NCI-H2196 (cell line): ENCODE data around the gene GNB1L.
A peak's percentile ranks its signal among the peaks of the same experiment; 100 is the strongest.

Experiments
- DNase-seq: peaks from one replicate; lab custom pipeline; 2025; ENCODE audit not compliant: unreplicated experiment; lab: John Stamatoyannopoulos, UW

GNB1L gene

GRCh38 chr22:19826619-19826950 is 28.1 kb downstream of the GNB1L start:
- no peak for DNase-seq

GRCh38 chr22:19825904-19826618 is 28.6 kb downstream of the GNB1L start:
- no peak for DNase-seq

- DNase-seq = no peak
Observed at GRCh38 chr22:19824926-19825339, 29.7 kb downstream of the GNB1L start.

- no peak for DNase-seq
Observed at GRCh38 chr22:19824212-19824925, 30.3 kb downstream of the GNB1L start.

GRCh38 chr22:19823902-19824211 is 30.8 kb downstream of the GNB1L start:
- DNase-seq = peak; percentile 59

GRCh38 chr22:19823191-19823901 is 31.3 kb downstream of the GNB1L start:
- DNase-seq = no peak

GRCh38 chr22:19822301-19823117 is 32.2 kb downstream of the GNB1L start:
- no peak for DNase-seq

- DNase-seq = no peak
Observed at GRCh38 chr22:19821523-19822300, 33.0 kb downstream of the GNB1L start.

GRCh38 chr22:19820880-19821522 is 33.7 kb downstream of the GNB1L start:
- DNase-seq = no peak

- no peak for DNase-seq
Observed at GRCh38 chr22:19819911-19820879, 34.5 kb downstream of the GNB1L start.

GRCh38 chr22:19819208-19819910 is 35.3 kb downstream of the GNB1L start:
- DNase-seq = no peak

- DNase-seq = no peak
Observed at GRCh38 chr22:19818324-19819207, 36.1 kb downstream of the GNB1L start.

- no peak for DNase-seq
Observed at GRCh38 chr22:19816372-19817119, 38.1 kb downstream of the GNB1L start.

GRCh38 chr22:19815823-19816290 is 38.8 kb downstream of the GNB1L start:
- DNase-seq = no peak

GRCh38 chr22:19815093-19815822 is 39.4 kb downstream of the GNB1L start:
- no peak for DNase-seq

- DNase-seq = no peak
Observed at GRCh38 chr22:19814428-19814827, 40.2 kb downstream of the GNB1L start.
